Gastrocnemius medialis (tissue), 4 donors: ENCODE data around the gene CARD16.

Source experiments
- CTCF ChIP-seq, 5 experiments: fragments of 450-650 bp in 3 of 5; fragments of 200-600 bp in 2 of 5; sonication (generic) in 2 of 5; IDR thresholded peaks in 4 of 5; conservative IDR thresholded peaks in 1 of 5; 1 replicate in 4 of 5; 2 replicates in 1 of 5; pipeline ENCODE4 v1.5.1; 2016 to 2019; ENCODE audit warnings: antibody characterized with exemption in 5 of 5, mild to moderate bottlenecking in 3 of 5, moderate library complexity in 3 of 5
- POLR2A ChIP-seq, 2 donors: fragments of 450-650 bp; IDR thresholded peaks; one replicate each; pipeline ENCODE4 v1.6.1; 2017; ENCODE audit warnings: antibody characterized with exemption in 2 of 2, mild to moderate bottlenecking in 2 of 2, moderate library complexity in 2 of 2

- no peak for TF ChIP-seq CTCF (IDR thresholded peaks at IDR 0.05 in 4 of 5, conservative IDR thresholded peaks at IDR 0.05 in 1 of 5)
- no peak for TF ChIP-seq POLR2A (IDR thresholded peaks at IDR 0.05)
These were observed 9.8 kb upstream of the CARD16 start for GRCh38 chr11:105054723-105055493.
